ENCODE data around the gene IBSP. TPM values are rescaled to one million over a fixed set of nuclear protein-coding genes. Genes with fewer than 3 reads are reported as not detected.

The IBSP gene
- 0.90 to 0.95 TPM in 2 of 3 replicates, not detected in the other for total RNA-seq
- long read RNA-seq, partial matches to known transcripts: 0 of 1 reads
- long read RNA-seq, other reads (novel, unspliced or antisense): 0 of 1 reads

- no peaks in the 10 kb centered on the region for H3K27me3 Mint-ChIP-seq (ENCODE audit: low read depth)
- no peak within 1 kb of the TSS for H3K4me3 Mint-ChIP-seq (ENCODE audit: unreplicated experiment)
- TF ChIP-seq CTCF (IDR thresholded peaks at IDR 0.05): no peak
Observed at GRCh38 chr4:87799301-87800113, at the start of gene IBSP. Gene IBSP (plus strand): TSS chr4:87799554. CDS start chr4:87802362, 2,808 bp downstream.

GRCh38 chr4:87749883-87750282, 49.5 kb upstream of the IBSP start:
- no peak overlapping the region for H3K27ac Mint-ChIP-seq (ENCODE audit: unreplicated experiment)
- no peak overlapping the region for H3K4me3 Mint-ChIP-seq (ENCODE audit: unreplicated experiment)
- no peak for DNase-seq (ENCODE audit: low spot score)
- no peaks in the 10 kb centered on the region for H3K36me3 Mint-ChIP-seq (ENCODE audit: low read depth)
- H3K27me3 Mint-ChIP-seq (ENCODE audit: low read depth): no peaks in the 10 kb centered on the region
- H3K4me1 Mint-ChIP-seq (ENCODE audit: low read depth): peaks cover 3% of the 10 kb centered on the region
- H3K9me3 Mint-ChIP-seq (ENCODE audit: low read depth): no peaks in the 10 kb centered on the region
- TF ChIP-seq CTCF (IDR thresholded peaks at IDR 0.05): no peak

More at GRCh38 chr4:87799301-87800113, at the start of gene IBSP:
- Mint-ChIP-seq H3K9me3 (ENCODE audit: low read depth) (peaks cover 4% of the 10 kb centered on the region), H3K27ac (ENCODE audit: unreplicated experiment) (no peak within 1 kb of the TSS), H3K36me3 (ENCODE audit: low read depth) (no peaks in the 10 kb centered on the region), H3K4me1 (ENCODE audit: low read depth) (no peaks in the 10 kb centered on the region)
- DNase-seq (ENCODE audit: low spot score): no peak

- Mint-ChIP-seq H3K9me3 (ENCODE audit: low read depth) (no peaks in the 10 kb centered on the region), H3K36me3 (ENCODE audit: low read depth) (no peaks in the 10 kb centered on the region), H3K27ac (ENCODE audit: unreplicated experiment) (no peak overlapping the region), H3K4me1 (ENCODE audit: low read depth) (no peaks in the 10 kb centered on the region), H3K4me3 (ENCODE audit: unreplicated experiment) (no peak overlapping the region), H3K27me3 (ENCODE audit: low read depth) (no peaks in the 10 kb centered on the region)
- TF ChIP-seq CTCF (IDR thresholded peaks at IDR 0.05): no peak
- DNase-seq (ENCODE audit: low spot score): no peak
Observed at GRCh38 chr4:87758270-87758669, 41.1 kb upstream of the IBSP start.

GRCh38 chr4:87762311-87762710, 37.0 kb upstream of the IBSP start:
- no peak overlapping the region for H3K27ac Mint-ChIP-seq (ENCODE audit: unreplicated experiment)
- H3K4me1 Mint-ChIP-seq (ENCODE audit: low read depth): no peaks in the 10 kb centered on the region
- H3K27me3 Mint-ChIP-seq (ENCODE audit: low read depth): no peaks in the 10 kb centered on the region

GRCh38 chr4:87781569-87781968, 17.8 kb upstream of the IBSP start:
- no peak overlapping the region for H3K4me3 Mint-ChIP-seq (ENCODE audit: unreplicated experiment)
- peaks cover 4% of the 10 kb centered on the region for H3K4me1 Mint-ChIP-seq (ENCODE audit: low read depth)

More at GRCh38 chr4:87762311-87762710, 37.0 kb upstream of the IBSP start:
- no peak for TF ChIP-seq CTCF (IDR thresholded peaks at IDR 0.05)
- Mint-ChIP-seq H3K36me3 (ENCODE audit: low read depth) (no peaks in the 10 kb centered on the region), H3K9me3 (ENCODE audit: low read depth) (no peaks in the 10 kb centered on the region), H3K4me3 (ENCODE audit: unreplicated experiment) (no peak overlapping the region)
- no peak for DNase-seq (ENCODE audit: low spot score)

More at GRCh38 chr4:87781569-87781968, 17.8 kb upstream of the IBSP start:
- no peak overlapping the region for H3K27ac Mint-ChIP-seq (ENCODE audit: unreplicated experiment)
- no peaks in the 10 kb centered on the region for H3K9me3 Mint-ChIP-seq (ENCODE audit: low read depth)
- no peaks in the 10 kb centered on the region for H3K36me3 Mint-ChIP-seq (ENCODE audit: low read depth)
- no peak for DNase-seq (ENCODE audit: low spot score)
- H3K27me3 Mint-ChIP-seq (ENCODE audit: low read depth): peaks cover 1% of the 10 kb centered on the region
- no peak for TF ChIP-seq CTCF (IDR thresholded peaks at IDR 0.05)

All from chondrocyte (in vitro differentiated cells).